Measurements from ENCODE around the gene ARAP1.

Gene ARAP1

DNA sequence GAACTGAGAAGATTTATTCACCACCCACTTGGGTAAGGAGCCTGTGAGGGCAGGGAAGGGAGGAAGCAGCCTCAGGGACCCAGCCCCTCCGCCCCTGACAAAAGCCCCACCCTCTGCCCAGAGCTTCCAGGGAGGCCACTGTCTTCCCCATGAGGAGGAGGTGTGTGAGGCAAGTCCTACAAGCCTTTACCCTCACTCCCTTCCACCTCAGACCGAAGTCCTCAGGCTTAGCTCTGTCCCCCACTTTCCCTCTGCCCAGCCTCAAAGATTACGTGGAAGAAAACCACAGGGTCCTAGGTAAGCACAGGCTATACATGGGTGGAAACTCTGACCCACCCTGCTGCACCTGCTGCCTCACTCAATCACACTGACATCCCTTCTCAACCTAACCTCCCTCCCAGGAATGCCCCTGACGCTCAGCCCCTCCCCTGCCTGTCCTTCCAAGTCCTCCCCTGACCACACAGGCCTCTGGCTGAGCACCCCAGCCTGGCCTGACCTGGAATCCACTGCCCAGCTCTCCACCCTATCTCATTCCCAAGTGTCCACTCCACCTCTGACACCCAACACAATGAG is 3.6 kb upstream of the ARAP1 start:
- no peak for DNase-seq (ENCODE audit: low read depth)
- H3K4me3 ChIP-seq (ENCODE audit: control insufficient read depth, low read depth, low read length), result no peak overlapping the region
- TF ChIP-seq, protein P1, sequence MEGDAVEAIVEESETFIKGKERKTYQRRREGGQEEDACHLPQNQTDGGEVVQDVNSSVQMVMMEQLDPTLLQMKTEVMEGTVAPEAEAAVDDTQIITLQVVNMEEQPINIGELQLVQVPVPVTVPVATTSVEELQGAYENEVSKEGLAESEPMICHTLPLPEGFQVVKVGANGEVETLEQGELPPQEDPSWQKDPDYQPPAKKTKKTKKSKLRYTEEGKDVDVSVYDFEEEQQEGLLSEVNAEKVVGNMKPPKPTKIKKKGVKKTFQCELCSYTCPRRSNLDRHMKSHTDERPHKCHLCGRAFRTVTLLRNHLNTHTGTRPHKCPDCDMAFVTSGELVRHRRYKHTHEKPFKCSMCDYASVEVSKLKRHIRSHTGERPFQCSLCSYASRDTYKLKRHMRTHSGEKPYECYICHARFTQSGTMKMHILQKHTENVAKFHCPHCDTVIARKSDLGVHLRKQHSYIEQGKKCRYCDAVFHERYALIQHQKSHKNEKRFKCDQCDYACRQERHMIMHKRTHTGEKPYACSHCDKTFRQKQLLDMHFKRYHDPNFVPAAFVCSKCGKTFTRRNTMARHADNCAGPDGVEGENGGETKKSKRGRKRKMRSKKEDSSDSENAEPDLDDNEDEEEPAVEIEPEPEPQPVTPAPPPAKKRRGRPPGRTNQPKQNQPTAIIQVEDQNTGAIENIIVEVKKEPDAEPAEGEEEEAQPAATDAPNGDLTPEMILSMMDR (IDR thresholded peaks at IDR 0.05; ENCODE audit: control insufficient read depth, insufficient read depth, low read depth, low read length, missing control alignments), result no peak

DNA sequence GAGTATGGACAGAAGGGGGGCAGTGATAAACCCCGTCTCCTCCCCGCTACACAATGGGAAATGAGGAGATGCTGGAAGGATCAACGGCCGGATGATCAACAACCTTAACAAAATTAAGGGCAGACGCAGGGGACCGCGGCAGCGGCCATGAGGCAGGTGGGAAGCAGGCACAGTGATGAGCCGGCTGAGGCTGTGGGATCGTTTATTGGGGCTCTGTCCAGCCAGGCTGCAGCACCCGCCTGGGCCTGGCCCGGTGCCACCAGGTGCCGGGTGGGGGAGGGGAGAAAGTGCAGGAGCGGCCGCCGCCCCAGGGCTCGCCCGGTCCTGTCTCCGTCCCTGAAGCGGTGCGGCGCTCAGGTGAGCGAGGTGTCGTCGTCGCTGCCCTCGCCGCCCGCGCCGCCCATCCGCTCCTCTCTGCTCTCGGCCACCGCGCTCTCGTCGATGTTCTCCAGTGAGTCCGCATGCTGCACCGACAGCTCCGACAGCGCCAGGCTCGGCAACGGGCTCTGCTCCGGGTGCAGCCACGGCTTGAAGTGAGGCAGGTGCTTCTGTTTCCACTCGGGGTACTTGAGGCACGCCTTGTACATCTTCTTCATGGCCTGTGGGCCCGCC is 2.4 kb upstream of the ARAP1 start:
- no peak for DNase-seq (ENCODE audit: low read depth)
- TF ChIP-seq, protein P1 (IDR thresholded peaks at IDR 0.05; ENCODE audit: control insufficient read depth, insufficient read depth, low read depth, low read length, missing control alignments), result no peak
- H3K4me3 ChIP-seq (ENCODE audit: control insufficient read depth, low read depth, low read length), result no peak overlapping the region

DNA sequence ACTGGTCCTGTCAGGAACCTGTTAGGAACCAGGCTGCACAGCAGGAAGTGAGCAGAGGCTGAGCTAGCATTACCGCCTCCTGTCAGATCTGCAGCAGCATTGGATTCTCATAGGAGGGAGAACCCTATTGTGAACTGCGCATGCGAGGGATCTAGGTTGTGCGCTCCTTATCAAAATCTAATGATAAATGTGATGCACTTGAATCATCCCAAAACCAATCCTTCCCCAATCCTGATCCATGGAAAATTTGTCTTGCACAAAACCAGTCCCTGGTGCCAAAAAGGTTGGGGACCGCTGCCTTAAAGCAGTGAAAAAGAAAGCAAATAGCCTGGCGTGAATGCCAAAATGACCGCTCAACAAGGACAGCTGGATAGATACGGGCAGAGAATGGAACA is 1.9 kb upstream of the ARAP1 start:
- DNase-seq (ENCODE audit: low read depth), result no peak
- no peak overlapping the region for H3K4me3 ChIP-seq (ENCODE audit: control insufficient read depth, low read depth, low read length)
- TF ChIP-seq, protein P1 (IDR thresholded peaks at IDR 0.05; ENCODE audit: control insufficient read depth, insufficient read depth, low read depth, low read length, missing control alignments), result no peak

DNA sequence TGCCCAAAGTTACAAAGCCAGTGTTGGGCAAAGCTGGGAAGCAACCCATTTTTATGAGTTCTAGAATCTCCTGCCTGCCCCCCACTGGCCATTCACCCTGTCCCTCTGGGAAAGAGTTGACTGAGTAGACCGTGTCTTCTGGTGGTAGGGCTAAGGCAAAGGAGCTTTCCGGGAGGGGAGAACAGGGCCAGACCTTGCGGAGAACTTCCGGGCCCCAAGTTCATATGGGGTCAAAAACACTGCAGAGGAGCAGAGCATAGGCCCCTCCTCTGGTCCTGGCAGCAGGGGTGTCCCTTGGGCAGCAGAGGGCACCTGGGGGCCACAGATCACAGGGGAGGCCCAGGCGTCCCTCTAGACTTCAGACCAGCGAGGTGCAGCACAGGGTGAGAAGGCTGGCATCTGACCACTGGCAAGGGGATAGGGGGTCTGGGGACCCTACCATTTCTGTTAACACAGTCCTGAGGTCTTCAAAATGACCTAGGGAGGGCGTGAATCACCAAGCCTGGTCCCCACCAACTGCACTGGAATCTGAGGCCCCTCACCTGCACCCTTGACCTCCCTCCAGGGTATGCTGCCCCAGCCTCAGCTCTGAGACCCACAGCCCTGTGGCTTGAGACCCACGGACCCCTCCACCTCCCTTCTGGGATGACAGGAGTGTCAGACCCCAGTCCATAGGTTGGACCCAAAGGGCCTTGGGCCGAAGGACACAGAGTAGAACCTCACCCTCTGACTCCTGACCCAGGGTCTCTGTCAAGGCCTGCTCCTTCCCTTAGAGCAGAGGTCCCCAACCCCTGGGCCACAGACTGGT is 1.3 kb upstream of the ARAP1 start:
- DNase-seq (ENCODE audit: low read depth), result no peak
- TF ChIP-seq, protein P1 (IDR thresholded peaks at IDR 0.05; ENCODE audit: control insufficient read depth, insufficient read depth, low read depth, low read length, missing control alignments), result no peak
- no peak overlapping the region for H3K4me3 ChIP-seq (ENCODE audit: control insufficient read depth, low read depth, low read length)

DNA sequence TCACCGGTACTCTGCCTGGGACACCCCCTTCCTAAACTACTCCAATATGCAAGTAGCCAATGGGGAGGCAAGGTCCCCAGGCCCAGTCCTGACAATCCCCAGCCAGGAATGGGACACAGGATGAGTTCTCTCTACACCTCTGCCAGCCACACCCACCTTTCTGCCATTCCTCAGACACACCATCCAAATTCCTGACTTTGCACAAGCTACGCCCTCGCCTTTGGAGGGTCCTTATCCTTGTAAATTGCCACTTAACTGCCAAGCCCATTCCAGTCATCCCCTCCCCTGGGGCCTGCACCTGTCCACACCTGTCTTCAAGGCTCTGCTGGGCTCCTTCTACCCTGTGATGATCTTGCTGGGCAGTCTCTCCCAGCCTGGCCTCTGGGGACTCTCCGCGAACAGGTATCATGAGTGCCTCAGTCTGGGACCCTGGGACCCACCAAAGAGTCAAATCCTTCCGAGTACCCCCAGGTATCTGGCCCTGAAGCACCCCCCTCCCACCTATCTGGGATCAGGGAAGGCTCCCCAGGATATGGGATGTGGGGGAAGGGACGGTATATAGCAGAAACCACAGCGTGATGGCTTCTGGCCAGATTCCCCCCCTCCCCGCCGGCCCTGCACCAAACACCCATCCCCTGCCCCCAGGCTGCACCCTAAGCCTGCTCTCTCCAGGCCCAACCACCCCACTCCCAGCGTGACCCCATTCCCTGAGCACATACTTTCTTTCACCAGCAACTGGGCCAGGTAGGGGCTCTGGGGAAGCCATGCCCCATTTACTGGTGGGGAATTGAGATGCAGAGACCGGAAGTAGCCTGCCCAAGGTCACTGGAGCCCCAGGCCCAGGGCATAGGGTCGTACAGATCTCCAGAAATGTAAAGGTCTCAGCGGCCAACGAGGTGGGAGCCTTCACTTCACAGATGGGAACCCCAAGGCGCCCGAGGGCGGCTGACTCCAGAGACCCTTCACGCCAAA is 806 bp downstream of the ARAP1 start:
- no peak for DNase-seq (ENCODE audit: low read depth)
- TF ChIP-seq, protein P1 (IDR thresholded peaks at IDR 0.05; ENCODE audit: control insufficient read depth, insufficient read depth, low read depth, low read length, missing control alignments), result no peak
- peak overlapping the region; percentile 79 for H3K4me3 ChIP-seq (ENCODE audit: control insufficient read depth, low read depth, low read length)

DNA sequence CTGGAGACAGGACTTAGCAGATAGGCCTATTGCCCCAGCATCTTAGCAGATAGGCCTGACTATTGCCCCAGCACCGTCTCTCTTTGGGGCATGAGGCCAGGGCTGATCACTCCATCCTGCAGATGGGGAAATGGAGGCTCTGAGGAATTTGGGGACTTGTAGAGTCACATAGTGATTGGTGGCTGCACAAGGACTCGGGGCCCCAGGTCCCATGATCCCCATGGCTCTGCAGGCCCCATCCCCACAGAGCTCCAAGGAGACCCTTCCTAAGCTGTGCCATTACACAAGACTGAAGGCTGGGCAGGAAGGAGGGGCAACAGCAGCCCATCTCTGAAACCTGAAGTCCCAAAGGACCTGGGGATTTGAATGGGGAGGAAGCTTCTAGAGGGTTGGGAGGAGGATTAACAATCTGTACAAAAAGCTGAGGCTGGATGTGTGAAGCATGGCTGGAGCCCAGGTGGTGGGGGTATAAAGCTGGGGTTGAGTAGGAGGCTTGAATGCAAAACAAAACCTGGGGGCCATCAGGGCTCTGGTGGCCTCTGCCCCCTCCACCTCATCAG is 1.6 kb downstream of the ARAP1 start:
- TF ChIP-seq, protein P1 (IDR thresholded peaks at IDR 0.05; ENCODE audit: control insufficient read depth, insufficient read depth, low read depth, low read length, missing control alignments), result no peak
- no peak for DNase-seq (ENCODE audit: low read depth)
- H3K4me3 ChIP-seq (ENCODE audit: control insufficient read depth, low read depth, low read length), result no peak overlapping the region
